ENCODE measurements around the gene LRCH1.

The LRCH1 gene

DNA sequence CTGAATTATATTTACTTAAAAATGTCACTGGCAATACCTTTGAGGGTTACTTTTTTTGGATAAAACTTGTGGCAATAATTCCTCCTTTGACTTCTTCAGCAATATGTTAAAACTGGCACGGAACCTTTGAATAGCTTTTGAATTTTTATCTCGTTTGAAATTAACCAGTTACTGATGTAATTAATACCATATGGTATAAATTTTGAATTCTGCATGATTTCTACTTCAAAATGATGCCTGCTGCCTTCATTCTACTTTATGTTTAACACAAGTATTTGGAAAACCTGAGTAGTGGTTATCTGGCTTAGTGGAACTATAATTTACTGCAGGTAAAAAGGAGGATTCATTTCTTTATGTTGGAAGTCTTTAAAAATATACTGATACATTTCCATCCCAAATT, 85.3 kb downstream of the LRCH1 start:
- no peak overlapping the region for H2BK12ac ChIP-seq (ENCODE audit: low read length)
- no peak overlapping the region for H3K4ac ChIP-seq (ENCODE audit: low read length)
- H3K18ac ChIP-seq (ENCODE audit: low read length), result no peak overlapping the region
- no peak overlapping the region for H2AK5ac ChIP-seq (ENCODE audit: low read depth, low read length)
- H3K23ac ChIP-seq (ENCODE audit: low read depth, low read length, poor library complexity), result no peak overlapping the region
- no peak overlapping the region for H3K4me2 ChIP-seq (ENCODE audit: insufficient read depth, low read length, poor library complexity, severe bottlenecking)
- H3K4me3 ChIP-seq (ENCODE audit: low read length in 2 of 2), result no peak overlapping the region
- no peaks in the 10 kb centered on the region for H3K9me3 ChIP-seq (replicated peaks in 1 of 2; ENCODE audit: control insufficient read depth in 2 of 2, insufficient read depth in 1 of 2, low read depth in 1 of 2, low read length in 2 of 2)
- no peak overlapping the region for H3K27ac ChIP-seq (replicated peaks; ENCODE audit: low read length)
- no peak overlapping the region for H2BK120ac ChIP-seq (ENCODE audit: low read depth, low read length)
- H3K79me1 ChIP-seq (ENCODE audit: low read depth, low read length), result no peaks in the 10 kb centered on the region
- H3K9ac ChIP-seq (ENCODE audit: low read depth, low read length, poor library complexity), result no peak overlapping the region
- no peak overlapping the region for H2AFZ ChIP-seq (ENCODE audit: low read length)
- no peak overlapping the region for H4K91ac ChIP-seq (ENCODE audit: low read depth, low read length, poor library complexity)
- no peak for DNase-seq (ENCODE audit: low spot score)
- H2BK5ac ChIP-seq (ENCODE audit: low read length), result no peak overlapping the region
- H3K27me3 ChIP-seq (ENCODE audit: control insufficient read depth in 3 of 3, insufficient read depth in 3 of 3, low read depth in 1 of 3, low read length in 3 of 3), result no peaks in the 10 kb centered on the region
- H3K4me1 ChIP-seq (ENCODE audit: control insufficient read depth in 2 of 2, insufficient read depth in 1 of 2, low read depth in 1 of 2, low read length in 2 of 2), result peaks cover 0 to 5% of the 10 kb centered on the region in 2 donors
- no peak overlapping the region for H4K8ac ChIP-seq (ENCODE audit: low read depth, low read length)
- H2BK15ac ChIP-seq (ENCODE audit: low read length), result no peak overlapping the region
- no peak overlapping the region for H3K14ac ChIP-seq (ENCODE audit: low read length)
- no peaks in the 10 kb centered on the region for H3K36me3 ChIP-seq (replicated peaks in 1 of 2; ENCODE audit: control insufficient read depth in 2 of 2, insufficient read depth in 2 of 2, low read length in 2 of 2)
- no CpG with 5 or more reads among the region's 2 CpGs for WGBS, 2 donors (ENCODE audit: extremely low coverage in 2 of 2, insufficient read length in 2 of 2, insufficient replicate concordance in 1 of 2)

DNA sequence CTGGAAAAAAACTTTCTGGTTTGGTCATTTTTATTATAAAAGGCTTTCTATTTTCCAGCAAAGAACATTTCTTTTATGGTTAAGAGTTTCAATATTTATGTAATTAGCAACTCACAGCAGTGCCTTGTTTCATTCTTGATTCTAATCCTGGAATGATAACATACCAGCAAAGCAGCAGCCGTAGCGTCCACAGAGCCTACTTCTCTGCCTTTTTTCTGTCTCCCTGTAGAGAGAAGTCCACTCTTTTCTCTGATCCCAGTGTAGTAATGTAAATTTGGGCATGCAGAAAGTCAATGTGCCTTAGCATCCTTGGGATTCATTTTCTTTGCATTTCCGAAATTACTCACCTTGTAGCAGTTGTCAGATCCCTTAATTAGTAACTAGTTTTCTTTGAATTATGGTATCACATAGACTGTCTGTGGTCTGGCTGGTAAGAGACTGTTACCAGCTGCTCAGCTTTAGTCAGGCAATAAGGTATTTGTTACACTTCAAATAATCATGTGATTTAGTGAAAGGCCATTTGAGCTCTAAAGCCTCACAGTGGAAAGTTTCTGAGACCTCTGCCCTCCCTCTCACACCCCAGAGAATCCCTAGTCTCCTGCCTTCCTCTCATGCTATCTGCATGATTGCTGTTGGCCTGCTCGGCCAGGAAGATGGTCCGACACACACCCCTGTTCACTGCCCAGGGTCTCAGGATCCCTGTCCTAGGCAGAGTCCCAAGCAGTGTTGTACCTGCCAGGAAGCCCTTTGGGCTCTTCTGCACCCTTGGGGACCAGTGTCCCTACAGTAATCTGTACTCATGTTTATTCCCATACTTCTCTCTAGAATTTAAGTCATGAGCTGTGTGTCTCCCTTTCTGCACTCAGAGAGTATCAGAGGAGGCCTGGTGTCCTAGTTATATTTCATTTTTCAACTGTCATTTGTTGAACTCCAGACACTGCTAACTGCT, 86.3 kb downstream of the LRCH1 start:
- no peak overlapping the region for H2BK15ac ChIP-seq (ENCODE audit: low read length)
- H3K36me3 ChIP-seq (replicated peaks in 1 of 2; ENCODE audit: control insufficient read depth in 2 of 2, insufficient read depth in 2 of 2, low read length in 2 of 2), result no peaks in the 10 kb centered on the region
- no peak overlapping the region for H3K14ac ChIP-seq (ENCODE audit: low read length)
- no peak overlapping the region for H3K27ac ChIP-seq (replicated peaks; ENCODE audit: low read length)
- H3K18ac ChIP-seq (ENCODE audit: low read length), result no peak overlapping the region
- no peak overlapping the region for H4K8ac ChIP-seq (ENCODE audit: low read depth, low read length)
- no peaks in the 10 kb centered on the region for H3K79me1 ChIP-seq (ENCODE audit: low read depth, low read length)
- no peak overlapping the region for H2AFZ ChIP-seq (ENCODE audit: low read length)
- WGBS, 2 donors (ENCODE audit: extremely low coverage in 2 of 2, insufficient read length in 2 of 2, insufficient replicate concordance in 1 of 2), result no CpG with 5 or more reads among the region's 5 CpGs
- H3K9me3 ChIP-seq (replicated peaks in 1 of 2; ENCODE audit: control insufficient read depth in 2 of 2, insufficient read depth in 1 of 2, low read depth in 1 of 2, low read length in 2 of 2), result no peaks in the 10 kb centered on the region
- H3K23ac ChIP-seq (ENCODE audit: low read depth, low read length, poor library complexity), result no peak overlapping the region
- H3K9ac ChIP-seq (ENCODE audit: low read depth, low read length, poor library complexity), result no peak overlapping the region
- H2AK5ac ChIP-seq (ENCODE audit: low read depth, low read length), result no peak overlapping the region
- H3K4me3 ChIP-seq (ENCODE audit: low read length in 2 of 2), result no peak overlapping the region
- no peak overlapping the region for H3K4me2 ChIP-seq (ENCODE audit: insufficient read depth, low read length, poor library complexity, severe bottlenecking)
- no peak overlapping the region for H2BK5ac ChIP-seq (ENCODE audit: low read length)
- no peak overlapping the region for H2BK12ac ChIP-seq (ENCODE audit: low read length)
- H2BK120ac ChIP-seq (ENCODE audit: low read depth, low read length), result no peak overlapping the region
- no peak for DNase-seq (ENCODE audit: low spot score)
- H3K4me1 ChIP-seq (ENCODE audit: control insufficient read depth in 2 of 2, insufficient read depth in 1 of 2, low read depth in 1 of 2, low read length in 2 of 2), result peaks cover 0 to 7% of the 10 kb centered on the region in 2 donors
- no peak overlapping the region for H3K4ac ChIP-seq (ENCODE audit: low read length)
- H3K27me3 ChIP-seq (ENCODE audit: control insufficient read depth in 3 of 3, insufficient read depth in 3 of 3, low read depth in 1 of 3, low read length in 3 of 3), result no peaks in the 10 kb centered on the region
- H4K91ac ChIP-seq (ENCODE audit: low read depth, low read length, poor library complexity), result no peak overlapping the region

DNA sequence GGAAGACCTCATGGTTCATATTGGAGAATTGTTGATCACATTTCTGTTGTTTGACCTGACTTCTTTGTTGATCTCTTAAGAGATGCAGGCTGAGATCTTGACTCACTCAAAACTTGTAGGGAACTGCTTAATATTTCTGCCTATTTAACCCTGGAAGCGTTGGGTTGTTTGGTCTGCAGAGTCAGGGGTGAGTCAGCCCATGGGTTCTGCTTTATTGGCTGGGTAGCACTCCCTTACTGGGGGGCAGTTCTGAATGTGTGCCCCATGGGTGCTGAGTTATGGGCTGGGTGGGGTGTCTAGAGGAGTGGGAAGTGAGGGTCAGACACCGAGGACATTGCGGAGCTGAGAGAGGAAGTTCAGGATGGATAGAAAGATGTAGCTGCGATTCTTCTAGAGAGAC, 87.9 kb downstream of the LRCH1 start:
- no peak overlapping the region for H3K9ac ChIP-seq (ENCODE audit: low read depth, low read length, poor library complexity)
- no peaks in the 10 kb centered on the region for H3K9me3 ChIP-seq (replicated peaks in 1 of 2; ENCODE audit: control insufficient read depth in 2 of 2, insufficient read depth in 1 of 2, low read depth in 1 of 2, low read length in 2 of 2)
- H3K36me3 ChIP-seq (replicated peaks in 1 of 2; ENCODE audit: control insufficient read depth in 2 of 2, insufficient read depth in 2 of 2, low read length in 2 of 2), result no peaks in the 10 kb centered on the region
- H3K4ac ChIP-seq (ENCODE audit: low read length), result no peak overlapping the region
- WGBS, 2 donors (ENCODE audit: extremely low coverage in 2 of 2, insufficient read length in 2 of 2, insufficient replicate concordance in 1 of 2), result no CpG with 5 or more reads among the region's 4 CpGs
- no peak overlapping the region for H2BK5ac ChIP-seq (ENCODE audit: low read length)
- no peak overlapping the region for H4K91ac ChIP-seq (ENCODE audit: low read depth, low read length, poor library complexity)
- no peak overlapping the region for H2BK15ac ChIP-seq (ENCODE audit: low read length)
- DNase-seq (ENCODE audit: low spot score), result no peak
- H2AFZ ChIP-seq (ENCODE audit: low read length), result no peak overlapping the region
- no peak overlapping the region for H2AK5ac ChIP-seq (ENCODE audit: low read depth, low read length)
- no peak overlapping the region for H3K4me2 ChIP-seq (ENCODE audit: insufficient read depth, low read length, poor library complexity, severe bottlenecking)
- no peak overlapping the region for H3K4me3 ChIP-seq (ENCODE audit: low read length in 2 of 2)
- no peaks in the 10 kb centered on the region for H3K27me3 ChIP-seq (ENCODE audit: control insufficient read depth in 3 of 3, insufficient read depth in 3 of 3, low read depth in 1 of 3, low read length in 3 of 3)
- H2BK120ac ChIP-seq (ENCODE audit: low read depth, low read length), result no peak overlapping the region
- H2BK12ac ChIP-seq (ENCODE audit: low read length), result no peak overlapping the region
- no peak overlapping the region for H3K14ac ChIP-seq (ENCODE audit: low read length)
- H3K27ac ChIP-seq (replicated peaks; ENCODE audit: low read length), result no peak overlapping the region
- H3K4me1 ChIP-seq (ENCODE audit: control insufficient read depth in 2 of 2, insufficient read depth in 1 of 2, low read depth in 1 of 2, low read length in 2 of 2), result peaks cover 0 to 7% of the 10 kb centered on the region in 2 donors
- H3K23ac ChIP-seq (ENCODE audit: low read depth, low read length, poor library complexity), result no peak overlapping the region
- H3K79me1 ChIP-seq (ENCODE audit: low read depth, low read length), result no peaks in the 10 kb centered on the region
- H3K18ac ChIP-seq (ENCODE audit: low read length), result no peak overlapping the region
- H4K8ac ChIP-seq (ENCODE audit: low read depth, low read length), result no peak overlapping the region

DNA sequence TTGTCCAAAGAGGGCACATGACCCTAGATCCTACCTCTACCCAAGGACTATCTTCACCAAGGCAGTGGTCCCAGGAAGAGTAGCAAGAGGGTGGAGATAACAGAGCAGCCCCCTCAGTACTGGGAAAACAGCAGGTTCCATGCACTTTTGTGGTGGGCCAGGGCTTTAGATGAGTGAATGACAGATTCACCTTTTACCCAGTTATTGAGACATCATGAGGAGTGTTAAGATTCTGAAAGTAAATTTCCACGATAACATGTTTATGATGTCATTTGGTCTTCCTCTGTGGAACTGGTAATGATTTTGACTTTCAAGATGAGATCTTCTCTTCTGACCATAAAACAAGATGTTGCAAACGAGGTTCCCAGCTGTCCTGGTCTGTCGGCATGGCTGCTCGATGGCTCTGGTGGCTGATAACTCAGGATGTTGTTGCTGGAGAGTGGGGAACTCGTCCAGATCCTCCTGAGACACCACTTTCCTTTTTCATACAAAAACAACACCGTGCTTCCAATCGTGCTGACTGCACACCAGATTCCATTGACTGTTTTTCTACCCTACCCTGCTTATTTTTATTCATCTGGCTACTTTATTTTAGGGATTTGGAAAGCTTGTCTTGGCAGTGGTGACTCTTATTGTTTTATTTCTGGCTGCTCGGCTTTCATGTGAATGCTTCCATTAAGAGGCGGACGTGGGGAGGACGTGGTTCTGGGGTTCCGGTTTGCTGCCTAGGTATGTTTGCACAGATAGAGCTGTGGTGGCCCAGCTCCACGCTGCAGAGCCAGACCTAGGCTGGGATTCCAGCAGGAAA, 88.5 kb downstream of the LRCH1 start:
- Histone ChIP-seq H3K4ac (ENCODE audit: low read length) (no peak overlapping the region), H3K36me3 (replicated peaks in 1 of 2; ENCODE audit: control insufficient read depth in 2 of 2, insufficient read depth in 2 of 2, low read length in 2 of 2) (no peaks in the 10 kb centered on the region), H3K4me1 (ENCODE audit: control insufficient read depth in 2 of 2, insufficient read depth in 1 of 2, low read depth in 1 of 2, low read length in 2 of 2) (peaks cover 0 to 7% of the 10 kb centered on the region in 2 donors), H2BK5ac (ENCODE audit: low read length) (no peak overlapping the region), H3K14ac (ENCODE audit: low read length) (no peak overlapping the region), H3K79me1 (ENCODE audit: low read depth, low read length) (no peaks in the 10 kb centered on the region), H2BK12ac (ENCODE audit: low read length) (no peak overlapping the region), H2AFZ (ENCODE audit: low read length) (no peak overlapping the region), H2BK15ac (ENCODE audit: low read length) (no peak overlapping the region), H3K27me3 (ENCODE audit: control insufficient read depth in 3 of 3, insufficient read depth in 3 of 3, low read depth in 1 of 3, low read length in 3 of 3) (no peaks in the 10 kb centered on the region), H4K8ac (ENCODE audit: low read depth, low read length) (no peak overlapping the region), H3K9me3 (replicated peaks in 1 of 2; ENCODE audit: control insufficient read depth in 2 of 2, insufficient read depth in 1 of 2, low read depth in 1 of 2, low read length in 2 of 2) (no peaks in the 10 kb centered on the region), H3K4me3 (ENCODE audit: low read length in 2 of 2) (no peak overlapping the region), H3K23ac (ENCODE audit: low read depth, low read length, poor library complexity) (no peak overlapping the region), H4K91ac (ENCODE audit: low read depth, low read length, poor library complexity) (no peak overlapping the region), H3K4me2 (ENCODE audit: insufficient read depth, low read length, poor library complexity, severe bottlenecking) (no peak overlapping the region), H3K27ac (replicated peaks; ENCODE audit: low read length) (no peak overlapping the region), H2AK5ac (ENCODE audit: low read depth, low read length) (no peak overlapping the region), H2BK120ac (ENCODE audit: low read depth, low read length) (no peak overlapping the region), H3K18ac (ENCODE audit: low read length) (no peak overlapping the region), H3K9ac (ENCODE audit: low read depth, low read length, poor library complexity) (no peak overlapping the region)
- DNase-seq (ENCODE audit: low spot score), result no peak
- WGBS, 2 donors (ENCODE audit: extremely low coverage in 2 of 2, insufficient read length in 2 of 2, insufficient replicate concordance in 1 of 2), result no CpG with 5 or more reads among the region's 13 CpGs

Data from neuronal stem cell (in vitro differentiated cells).